ENCODE measurements around the gene HOXB5.

HOXB5 gene

GRCh38 chr17:48546924-48547807 lies 46.4 kb downstream of the HOXB5 start:
- no peak for DNase-seq

GRCh38 chr17:48546137-48546923 lies 47.2 kb downstream of the HOXB5 start:
- peak in 1 of 14 donors; percentile 24 for DNase-seq

- DNase-seq, result no peak
Measured at GRCh38 chr17:48545539-48545938, 48.0 kb downstream of the HOXB5 start.

- peak in 6 of 14 donors; percentile 33 to 63 (median 52) for DNase-seq
Measured at GRCh38 chr17:48545022-48545375, 48.6 kb downstream of the HOXB5 start, which contains the start of gene HOXB2. TSS of gene HOXB2 (minus strand) at chr17:48545109. CDS start at chr17:48544911, 198 bp downstream.

GRCh38 chr17:48544349-48545021 lies 49.1 kb downstream of the HOXB5 start:
- DNase-seq, result peak in 7 of 14 donors; percentile 38 to 74 (median 55)

GRCh38 chr17:48543854-48544348 lies 49.7 kb downstream of the HOXB5 start:
- DNase-seq, result no peak

- peak in 5 of 14 donors; percentile 62 to 77 (median 64) for DNase-seq
Measured at GRCh38 chr17:48543107-48543853, 50.3 kb downstream of the HOXB5 start.

GRCh38 chr17:48542698-48543106 lies 50.9 kb downstream of the HOXB5 start:
- no peak for DNase-seq

GRCh38 chr17:48542114-48542656 lies 51.4 kb downstream of the HOXB5 start:
- peak in 1 of 14 donors; percentile 77 for DNase-seq

- peak in 10 of 14 donors; percentile 40 to 88 (median 67) for DNase-seq
Measured at GRCh38 chr17:48541577-48542113, 51.9 kb downstream of the HOXB5 start.

Measured in C1 segment of cervical spinal cord (tissue), 14 donors.